8988T (cell line): ENCODE measurements around the gene ARHGAP21.
A peak's percentile ranks its signal among the peaks of the same experiment; 100 is the strongest.

Experiments
- DNase-seq: peaks from one replicate; pipeline ENCODE4 v3.0.0; 2011

ARHGAP21 gene

DNA sequence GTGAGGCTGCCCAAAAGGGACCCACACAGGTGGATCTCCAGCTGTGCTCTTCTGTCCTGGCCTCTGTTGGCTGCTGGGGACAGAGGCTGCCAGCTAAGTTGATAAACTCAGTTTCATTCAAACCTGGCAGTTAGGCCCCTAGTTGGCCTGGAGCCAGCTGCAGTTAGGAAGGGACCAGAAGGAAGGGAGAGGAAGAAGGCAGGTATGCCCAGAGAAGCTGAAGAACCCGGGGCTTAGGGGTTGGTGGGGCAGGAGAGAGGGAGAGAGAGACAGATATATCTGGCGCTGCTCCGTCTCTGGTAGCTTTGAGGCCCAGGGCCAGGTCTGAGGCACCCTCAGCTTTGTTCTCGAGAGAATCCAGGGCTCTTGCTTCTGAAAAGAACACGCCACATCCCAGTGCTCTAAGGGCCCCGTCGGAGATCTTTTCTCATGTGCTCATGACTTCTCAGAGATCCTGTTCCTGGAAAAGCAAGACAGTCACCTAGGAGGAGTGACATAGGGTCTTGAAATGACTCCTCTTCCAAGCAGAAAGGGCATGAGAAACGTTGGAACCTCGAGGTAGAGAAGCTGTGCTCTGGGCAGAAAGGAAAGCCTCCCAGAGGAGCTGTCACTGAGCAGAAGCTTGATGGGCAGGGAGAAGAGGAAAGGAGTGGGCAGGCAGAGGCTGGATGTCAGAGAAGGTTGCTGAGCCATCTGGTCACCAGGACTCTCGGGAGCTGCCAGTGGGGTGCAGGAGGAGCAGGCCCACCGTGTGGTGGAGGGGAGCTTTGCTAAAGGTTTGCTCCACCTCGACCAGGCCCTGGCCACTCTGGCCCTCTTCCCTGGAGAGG lies 153.6 kb downstream of the ARHGAP21 start:
- no peak for DNase-seq

GRCh38 chr10:24569330-24569796 lies 154.3 kb downstream of the ARHGAP21 start:
- no peak for DNase-seq

GRCh38 chr10:24568042-24568441 lies 155.6 kb downstream of the ARHGAP21 start:
- no peak for DNase-seq

DNA sequence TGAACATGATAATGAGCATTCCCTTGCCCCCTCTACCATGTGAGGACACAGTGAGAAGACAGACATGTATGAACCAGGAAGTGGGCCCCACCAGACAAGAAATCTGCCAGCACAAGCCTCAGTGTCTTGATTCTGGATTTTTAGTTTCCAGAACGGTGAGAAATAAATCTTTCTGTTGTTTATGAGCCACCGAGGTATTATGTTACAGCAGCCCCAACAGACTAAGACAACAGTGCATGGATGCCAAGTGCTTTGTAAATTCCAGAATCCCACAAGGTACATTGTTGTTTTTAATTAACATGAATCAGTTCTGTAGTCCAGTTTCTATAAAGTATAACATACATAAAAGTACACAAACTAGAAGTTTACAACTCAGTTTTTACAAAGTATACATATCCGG lies 162.2 kb downstream of the ARHGAP21 start:
- DNase-seq, result no peak

- peak; percentile 31 for DNase-seq
These were observed 166.6 kb downstream of the ARHGAP21 start for GRCh38 chr10:24556750-24557742.

GRCh38 chr10:24556126-24556749 lies 167.4 kb downstream of the ARHGAP21 start:
- no peak for DNase-seq

- DNase-seq, result no peak
These were observed 169.7 kb downstream of the ARHGAP21 start for GRCh38 chr10:24554036-24554435.

GRCh38 chr10:24553051-24553612 lies 170.6 kb downstream of the ARHGAP21 start:
- no peak for DNase-seq

GRCh38 chr10:24552346-24553016 lies 171.2 kb downstream of the ARHGAP21 start:
- DNase-seq, result peak; percentile 42

GRCh38 chr10:24551161-24551560 lies 172.5 kb downstream of the ARHGAP21 start:
- DNase-seq, result no peak

GRCh38 chr10:24550680-24551079 lies 173.0 kb downstream of the ARHGAP21 start:
- DNase-seq, result no peak

DNA sequence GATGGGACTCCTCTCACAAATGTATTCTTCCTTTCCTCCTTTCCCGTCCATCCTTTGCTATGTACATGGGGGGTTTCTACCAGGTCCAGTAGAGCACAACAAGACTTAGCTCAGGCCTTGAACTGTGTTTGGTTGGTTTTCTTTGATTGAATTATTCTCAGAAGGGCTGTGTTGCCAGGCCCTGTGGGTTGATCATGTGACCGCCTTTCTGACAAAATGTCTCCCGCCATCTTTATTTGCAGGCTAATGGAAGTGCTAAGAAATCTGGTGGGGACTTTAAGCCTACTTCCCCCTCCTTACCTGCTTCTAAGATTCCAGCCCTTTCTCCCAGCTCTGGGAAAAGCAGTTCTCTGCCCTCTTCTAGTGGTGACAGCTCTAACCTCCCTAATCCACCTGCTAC lies 178.1 kb downstream of the ARHGAP21 start:
- no peak for DNase-seq

DNA sequence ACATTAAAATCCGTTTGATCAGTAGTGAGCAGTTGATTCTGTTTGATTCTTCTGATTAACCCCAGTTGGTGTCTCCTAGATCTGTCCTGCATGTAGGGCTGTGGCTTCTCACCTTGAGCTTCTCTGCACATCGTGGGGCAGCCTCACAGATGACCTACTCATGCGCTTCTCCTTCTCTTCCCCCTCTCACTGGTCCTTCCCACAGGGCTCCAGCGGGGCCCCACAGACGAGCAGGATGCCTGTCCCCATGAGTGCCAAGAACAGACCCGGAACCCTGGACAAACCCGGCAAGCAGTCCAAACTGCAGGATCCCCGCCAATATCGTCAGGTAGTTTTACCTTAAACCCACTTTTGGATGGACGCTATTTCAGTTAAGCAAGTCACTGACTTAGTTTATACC lies 178.9 kb downstream of the ARHGAP21 start:
- no peak for DNase-seq

GRCh38 chr10:24542314-24543270 lies 181.1 kb downstream of the ARHGAP21 start:
- no peak for DNase-seq

- no peak for DNase-seq
These were observed 182.4 kb downstream of the ARHGAP21 start for GRCh38 chr10:24541239-24541753.

DNA sequence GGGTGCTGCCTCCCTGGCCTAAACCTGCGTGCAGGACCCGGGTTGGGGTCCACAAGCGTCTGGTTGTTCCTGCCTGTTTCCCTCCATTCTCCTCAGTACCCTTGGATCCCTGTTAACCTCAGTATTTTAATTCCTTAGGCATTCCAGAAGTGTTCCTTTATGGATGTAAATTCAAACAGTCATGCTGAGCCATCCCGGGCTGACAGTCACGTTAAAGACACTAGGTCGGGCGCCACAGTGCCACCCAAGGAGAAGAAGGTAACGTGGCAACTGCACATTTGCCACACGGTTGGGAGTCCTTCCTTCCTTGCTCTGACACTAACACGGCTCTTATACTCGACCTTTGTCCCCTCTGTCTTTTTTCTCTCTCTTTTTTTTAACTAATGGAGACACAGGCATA lies 187.1 kb downstream of the ARHGAP21 start:
- DNase-seq, result no peak

DNA sequence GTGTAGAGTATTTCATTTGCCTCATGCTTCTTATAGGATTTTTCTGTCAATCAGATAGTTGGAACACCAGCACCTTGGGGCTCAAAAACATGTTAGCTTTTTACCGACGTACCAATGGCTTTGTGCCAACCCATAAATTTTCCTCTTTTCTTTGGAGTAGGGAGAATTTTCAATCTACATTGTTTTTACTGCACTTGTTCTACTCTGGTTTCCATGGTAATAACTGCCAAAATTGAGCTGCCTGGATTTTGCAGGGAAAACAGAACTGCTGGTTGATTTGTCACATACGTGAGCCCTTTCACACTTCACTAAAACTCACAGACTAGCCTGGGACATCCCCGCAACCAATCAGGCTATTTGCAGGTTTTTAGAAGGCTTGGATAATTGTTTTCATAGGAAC lies 189.7 kb downstream of the ARHGAP21 start:
- DNase-seq, result no peak
